ENCODE data around the gene PPFIA1. TPM values are rescaled to one million over a fixed set of nuclear protein-coding genes. Genes with fewer than 3 reads are reported as not detected.

PPFIA1 gene
- total RNA-seq, 4 donors from 2014 or later: 50.9 to 57.9 (median 54.6) TPM

DNA sequence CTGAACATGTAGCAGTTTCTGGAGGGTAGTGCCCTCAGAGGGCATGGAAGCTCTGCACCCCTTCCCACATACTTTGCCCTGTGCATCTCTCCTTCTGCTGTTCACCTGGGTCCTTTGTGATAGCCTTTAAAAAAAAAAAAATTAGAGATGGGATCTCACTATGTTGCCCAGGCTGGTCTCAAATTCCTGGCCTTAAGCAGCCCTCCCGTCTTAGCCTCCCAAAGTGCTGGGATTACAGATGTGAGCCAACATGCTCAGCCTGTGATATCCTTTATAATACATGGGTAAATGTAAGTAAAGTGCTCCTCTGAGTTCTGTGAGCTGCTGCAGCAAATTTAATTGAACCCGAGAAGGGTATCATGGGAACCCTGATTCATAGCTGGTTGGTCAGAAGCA, 33.7 kb downstream of the PPFIA1 start:
- TF ChIP-seq CTCF (IDR thresholded peaks at IDR 0.05) (no peak), POLR2A (IDR thresholded peaks at IDR 0.05) (no peak)
- 93 to 100% methylated on average over 2 of the region's 2 CpGs for WGBS, 2 donors
- no peak overlapping the region for H3K27ac ChIP-seq
- H3K36me3 ChIP-seq: peaks cover 0 to 3% of the 10 kb centered on the region in 2 donors
- peaks cover 0 to 6% of the 10 kb centered on the region in 2 donors for H3K4me1 ChIP-seq
- intact Hi-C loops (cut with DNase I): no loop called here
- no peaks in the 10 kb centered on the region for H3K9me3 ChIP-seq
- H3K27me3 ChIP-seq: no peaks in the 10 kb centered on the region
- no peak for DNase-seq
- H3K4me3 ChIP-seq (replicated peaks in 1 of 3): no peak overlapping the region

- WGBS, 2 donors: 96% methylated on average over 3 of the region's 3 CpGs
- TF ChIP-seq CTCF (IDR thresholded peaks at IDR 0.05) (no peak), POLR2A (IDR thresholded peaks at IDR 0.05) (no peak)
- peaks cover 0 to 3% of the 10 kb centered on the region in 2 donors for H3K36me3 ChIP-seq
Observed at GRCh38 chr11:70305501-70305900, 35.0 kb downstream of the PPFIA1 start.

DNA sequence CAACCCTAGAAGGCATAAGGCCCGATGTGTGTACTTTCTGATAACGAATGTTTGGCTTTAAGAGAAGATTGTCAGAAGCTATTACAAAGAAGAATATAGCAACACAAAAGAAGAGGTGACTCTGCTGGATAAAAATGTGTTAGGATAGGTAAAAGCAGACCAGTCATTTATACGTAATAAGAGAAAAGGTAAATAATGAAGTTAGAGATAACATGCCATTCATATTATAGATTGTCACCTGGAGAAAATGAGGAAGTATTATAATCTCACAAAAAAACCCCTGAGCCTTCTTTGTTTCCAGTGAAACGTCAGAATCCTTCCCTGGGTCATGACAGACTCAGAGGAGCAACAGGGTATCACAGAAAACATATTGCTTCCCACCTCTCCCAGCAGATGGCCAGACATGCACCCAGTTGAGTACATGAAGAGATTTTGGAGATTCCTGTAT, 36.1 kb downstream of the PPFIA1 start:
- Histone ChIP-seq H3K36me3 (peaks cover 0 to 3% of the 10 kb centered on the region in 2 donors), H3K9me3 (no peaks in the 10 kb centered on the region), H3K4me3 (replicated peaks in 1 of 3) (no peak overlapping the region), H3K4me1 (peaks cover 0 to 6% of the 10 kb centered on the region in 2 donors), H3K27ac (no peak overlapping the region), H3K27me3 (no peaks in the 10 kb centered on the region)
- TF ChIP-seq CTCF (IDR thresholded peaks at IDR 0.05) (no peak), POLR2A (IDR thresholded peaks at IDR 0.05) (no peak)
- intact Hi-C loops (cut with DNase I): no loop called here
- DNase-seq: no peak
- 86 to 87% methylated on average over 4 of the region's 4 CpGs for WGBS, 2 donors

More at GRCh38 chr11:70305501-70305900, 35.0 kb downstream of the PPFIA1 start:
- H3K27ac ChIP-seq: no peak overlapping the region
- no peak overlapping the region for H3K4me3 ChIP-seq (replicated peaks in 1 of 3)
- DNase-seq: no peak
- peaks cover 0 to 6% of the 10 kb centered on the region in 2 donors for H3K4me1 ChIP-seq
- intact Hi-C loops (cut with DNase I): no loop called here
- H3K9me3 ChIP-seq: no peaks in the 10 kb centered on the region
- no peaks in the 10 kb centered on the region for H3K27me3 ChIP-seq

DNA sequence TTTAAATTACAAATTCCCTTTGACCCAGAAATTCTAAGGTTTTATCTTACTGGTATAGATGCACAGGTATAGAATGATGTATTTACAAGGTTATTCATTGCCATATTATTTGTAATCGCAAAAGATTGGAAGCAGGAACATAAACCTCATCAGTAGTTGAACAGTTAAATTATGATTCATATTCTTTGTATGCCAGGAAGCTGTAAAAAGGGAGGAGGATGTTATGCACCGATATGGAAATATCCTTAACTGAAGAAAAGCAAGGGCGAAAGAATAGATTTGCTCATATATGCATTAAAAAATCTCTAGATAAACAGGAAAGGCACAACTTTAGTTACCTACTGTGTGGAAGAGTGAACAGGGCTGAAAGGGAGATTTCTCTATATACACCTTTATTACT, 36.7 kb downstream of the PPFIA1 start:
- 68 to 75% methylated on average over 3 of the region's 3 CpGs for WGBS, 2 donors
- no peak for TF ChIP-seq CTCF (IDR thresholded peaks at IDR 0.05)
- no peak for TF ChIP-seq POLR2A (IDR thresholded peaks at IDR 0.05)
- Histone ChIP-seq H3K27ac (no peak overlapping the region), H3K4me1 (peaks cover 0 to 6% of the 10 kb centered on the region in 2 donors), H3K9me3 (no peaks in the 10 kb centered on the region), H3K36me3 (peaks cover 0 to 3% of the 10 kb centered on the region in 2 donors), H3K27me3 (no peaks in the 10 kb centered on the region), H3K4me3 (replicated peaks in 1 of 3) (no peak overlapping the region)
- DNase-seq: no peak
- intact Hi-C loops (cut with DNase I): no loop called here

GRCh38 chr11:70311616-70312015, 41.1 kb downstream of the PPFIA1 start:
- TF ChIP-seq POLR2A (IDR thresholded peaks at IDR 0.05) (no peak), CTCF (IDR thresholded peaks at IDR 0.05) (no peak)
- H3K27me3 ChIP-seq: no peaks in the 10 kb centered on the region
- 94 to 100% methylated on average over 4 of the region's 4 CpGs for WGBS, 2 donors
- no peaks in the 10 kb centered on the region for H3K9me3 ChIP-seq
- H3K36me3 ChIP-seq: peaks cover 0 to 3% of the 10 kb centered on the region in 2 donors
- H3K27ac ChIP-seq: no peak overlapping the region
- peaks cover 0 to 10% of the 10 kb centered on the region in 2 donors for H3K4me1 ChIP-seq
- intact Hi-C loops (cut with DNase I): no loop called here
- no peak for DNase-seq
- H3K4me3 ChIP-seq (replicated peaks in 1 of 3): no peak overlapping the region
